ENCODE measurements around the gene CACNA2D2. TPM values are rescaled to one million over a fixed set of nuclear protein-coding genes. Genes with fewer than 3 reads are reported as not detected.

Gene CACNA2D2
- total RNA-seq, 2 experiments from 2014 or later: 0.56 to 1.1 TPM

DNA sequence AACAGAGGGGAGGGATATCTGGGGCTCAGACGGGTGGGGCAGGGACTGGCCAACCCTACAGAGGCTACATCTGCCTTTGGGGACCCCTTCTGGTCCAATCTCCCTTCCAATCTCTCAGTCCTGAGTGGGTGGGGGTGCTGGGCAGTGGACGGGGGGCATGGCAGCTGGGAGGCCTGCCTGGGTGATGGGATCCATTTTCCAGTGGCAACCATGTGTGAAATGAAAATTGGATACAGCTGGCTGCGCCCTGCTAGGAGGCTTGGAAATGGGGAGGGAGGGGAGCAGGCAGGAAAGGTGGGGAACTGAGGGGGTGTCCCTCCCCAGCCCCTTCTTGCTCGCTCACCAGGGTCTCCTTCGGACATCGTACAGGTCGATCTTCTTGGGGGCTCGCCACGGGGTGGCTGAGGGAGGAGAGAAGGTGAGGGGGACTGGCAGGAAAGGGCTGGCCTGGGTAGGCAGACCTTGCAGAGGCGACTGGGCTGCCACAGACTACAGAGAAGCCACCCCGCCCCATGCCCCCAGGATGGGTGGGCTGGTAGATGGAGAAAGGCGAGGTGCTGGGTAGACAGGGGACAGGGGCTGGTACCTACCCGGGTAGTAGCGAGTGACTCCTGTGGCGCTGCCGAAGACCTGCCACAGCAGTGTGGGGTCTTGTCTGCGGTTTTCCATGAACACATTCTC, 122.9 kb downstream of the CACNA2D2 start:
- H3K9me3 Mint-ChIP-seq (ENCODE audit: low read depth): no peaks in the 10 kb centered on the region
- no peak for DNase-seq
- H3K27ac Mint-ChIP-seq: no peak overlapping the region

DNA sequence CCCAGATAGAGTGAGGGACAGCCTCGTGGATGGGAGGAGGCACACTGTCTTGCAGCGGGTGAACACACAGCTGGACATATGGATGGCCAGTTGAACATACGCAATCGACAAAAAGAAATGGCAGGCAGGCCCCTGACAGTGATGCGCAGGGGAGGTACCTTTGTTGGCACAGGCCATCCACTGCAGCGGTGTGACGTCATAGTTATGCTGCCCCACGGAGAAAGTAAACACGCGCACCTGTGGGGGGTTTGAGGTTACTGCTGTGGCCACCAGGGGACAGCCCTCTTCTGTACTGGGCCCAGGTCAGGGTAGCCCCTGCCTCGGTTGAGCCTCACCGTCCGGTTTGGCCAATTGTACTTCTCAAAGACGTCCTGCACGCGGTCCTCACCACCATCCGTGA, 124.7 kb downstream of the CACNA2D2 start:
- Mint-ChIP-seq H3K4me3 (no peak overlapping the region), H3K4me1 (no peaks in the 10 kb centered on the region), H3K9me3 (ENCODE audit: low read depth) (no peaks in the 10 kb centered on the region), H3K27ac (no peak overlapping the region), H3K27me3 (no peaks in the 10 kb centered on the region), H3K36me3 (no peaks in the 10 kb centered on the region)
- no peak for ATAC-seq
- DNase-seq: no peak
- CTCF ChIA-PET: no interaction called here

More for the DNA sequence above, 122.9 kb downstream of the CACNA2D2 start:
- no peaks in the 10 kb centered on the region for H3K4me1 Mint-ChIP-seq
- CTCF ChIA-PET: interaction anchor here (0.6 kb wide), 1 partner anchor 162 kb away, joined by 3 read pairs; no protein-coding TSS in a partner anchor
- H3K4me3 Mint-ChIP-seq: no peak overlapping the region
- no peak for ATAC-seq
- no peaks in the 10 kb centered on the region for H3K36me3 Mint-ChIP-seq
- no peaks in the 10 kb centered on the region for H3K27me3 Mint-ChIP-seq

DNA sequence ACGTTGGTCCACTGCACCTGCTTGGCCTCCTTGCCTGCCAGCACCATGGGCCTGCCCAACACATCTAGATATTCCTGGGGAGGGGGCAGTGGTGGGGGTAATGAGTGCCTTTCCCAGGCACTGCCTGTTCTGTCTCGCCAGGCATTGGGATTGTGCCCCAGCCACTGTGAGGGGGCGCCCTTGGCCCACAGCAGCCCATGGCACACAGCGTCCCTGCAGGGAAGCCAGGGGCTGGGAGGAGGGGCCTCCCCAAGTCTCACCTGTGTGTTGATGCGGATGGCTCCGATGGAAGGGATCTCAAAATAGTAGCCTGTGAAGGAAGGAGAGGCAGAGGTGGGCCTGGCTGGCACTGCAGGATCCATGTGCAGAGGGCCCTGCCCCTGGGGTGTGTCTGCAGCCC, 125.4 kb downstream of the CACNA2D2 start:
- ATAC-seq (no peak), DNase-seq (no peak)
- H3K9me3 Mint-ChIP-seq (ENCODE audit: low read depth): no peaks in the 10 kb centered on the region
- H3K4me3 Mint-ChIP-seq: no peak overlapping the region
- no peak overlapping the region for H3K27ac Mint-ChIP-seq
- H3K4me1 Mint-ChIP-seq: no peaks in the 10 kb centered on the region
- H3K36me3 Mint-ChIP-seq: no peaks in the 10 kb centered on the region
- H3K27me3 Mint-ChIP-seq: no peaks in the 10 kb centered on the region
- CTCF ChIA-PET: no interaction called here

DNA sequence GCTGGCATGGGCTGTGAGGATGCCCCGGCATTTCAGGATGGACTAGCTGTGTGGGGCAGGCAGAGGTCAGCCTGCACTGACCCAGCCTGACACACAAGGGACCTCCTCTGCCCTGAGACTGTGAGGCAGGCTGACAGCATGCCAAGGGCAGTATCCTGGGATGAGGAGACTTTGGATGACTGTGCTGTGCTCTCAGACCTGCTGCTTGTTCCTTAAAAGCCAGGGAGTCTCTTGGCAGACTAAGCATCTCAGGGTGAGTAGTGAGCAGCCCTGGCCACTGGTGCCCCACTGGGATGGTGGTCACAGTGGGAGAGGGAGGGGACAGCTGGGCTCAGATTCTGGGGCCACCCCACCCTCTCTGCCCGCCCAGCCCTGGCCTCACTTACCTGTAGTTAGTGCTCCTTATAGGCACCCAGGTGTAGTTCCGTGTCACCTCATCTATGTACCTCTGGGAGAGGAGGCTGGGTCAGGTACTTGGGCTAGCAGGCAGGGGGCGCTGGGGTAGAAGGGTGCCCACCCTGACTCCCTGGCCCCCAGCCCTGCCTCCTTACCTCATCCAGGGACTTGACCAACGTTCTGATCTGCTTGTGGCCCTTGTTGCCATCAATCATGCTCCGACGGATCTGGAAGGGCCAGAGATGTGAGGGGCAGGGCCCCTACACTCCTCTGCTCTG, 128.0 kb downstream of the CACNA2D2 start:
- CTCF ChIA-PET: no interaction called here
- Mint-ChIP-seq H3K27ac (no peak overlapping the region), H3K27me3 (no peaks in the 10 kb centered on the region), H3K4me3 (no peak overlapping the region), H3K9me3 (ENCODE audit: low read depth) (no peaks in the 10 kb centered on the region), H3K4me1 (no peaks in the 10 kb centered on the region), H3K36me3 (no peaks in the 10 kb centered on the region)
- ATAC-seq (no peak), DNase-seq (no peak)

DNA sequence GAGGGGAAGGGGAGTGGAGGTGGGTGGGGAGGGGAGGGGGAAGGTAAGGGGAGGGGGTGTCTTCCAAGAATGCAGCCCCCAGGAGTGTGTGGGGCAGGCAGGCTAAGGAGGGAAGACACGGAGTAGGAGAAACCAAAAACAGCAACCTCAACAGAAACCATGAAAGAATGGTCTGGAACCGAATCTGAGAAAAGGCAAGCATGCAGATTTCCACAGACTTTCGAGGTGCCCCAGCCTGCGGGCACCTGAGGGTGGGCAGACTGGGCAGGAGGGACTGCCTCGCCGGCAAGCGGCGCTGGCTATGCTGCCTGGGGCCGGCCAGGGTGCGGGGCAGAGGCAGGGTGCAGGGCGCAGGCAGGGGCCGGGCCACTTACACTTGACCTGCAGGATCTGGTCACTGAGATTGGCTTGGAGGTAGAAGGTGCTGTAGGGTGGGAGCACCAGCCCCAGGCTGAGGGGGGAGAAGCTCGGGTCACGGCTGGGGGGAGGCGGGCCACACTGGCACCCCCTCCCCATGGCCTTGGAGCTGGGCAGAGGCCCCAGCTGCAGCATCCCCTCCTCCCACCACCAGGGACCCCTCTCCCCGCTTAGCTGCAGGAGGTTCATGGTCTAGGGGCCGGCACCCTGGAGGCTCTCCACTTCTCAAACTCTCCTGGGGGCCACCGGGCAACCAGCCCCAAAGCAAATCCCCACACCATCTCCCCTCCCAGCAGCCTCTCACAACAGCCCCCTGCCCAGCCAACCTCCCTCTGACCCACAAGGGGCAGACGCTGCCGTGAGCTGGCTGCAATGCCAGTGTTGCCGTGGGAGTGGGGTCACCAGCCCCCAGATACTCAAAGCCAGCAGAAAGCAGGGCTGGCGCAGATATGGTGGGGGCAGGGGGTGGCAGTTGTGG, 128.8 kb downstream of the CACNA2D2 start:
- Mint-ChIP-seq H3K27me3 (no peaks in the 10 kb centered on the region), H3K36me3 (no peaks in the 10 kb centered on the region), H3K9me3 (ENCODE audit: low read depth) (no peaks in the 10 kb centered on the region), H3K4me3 (no peak overlapping the region), H3K27ac (no peak overlapping the region), H3K4me1 (no peaks in the 10 kb centered on the region)
- DNase-seq: no peak
- CTCF ChIA-PET: no interaction called here
- no peak for ATAC-seq

DNA sequence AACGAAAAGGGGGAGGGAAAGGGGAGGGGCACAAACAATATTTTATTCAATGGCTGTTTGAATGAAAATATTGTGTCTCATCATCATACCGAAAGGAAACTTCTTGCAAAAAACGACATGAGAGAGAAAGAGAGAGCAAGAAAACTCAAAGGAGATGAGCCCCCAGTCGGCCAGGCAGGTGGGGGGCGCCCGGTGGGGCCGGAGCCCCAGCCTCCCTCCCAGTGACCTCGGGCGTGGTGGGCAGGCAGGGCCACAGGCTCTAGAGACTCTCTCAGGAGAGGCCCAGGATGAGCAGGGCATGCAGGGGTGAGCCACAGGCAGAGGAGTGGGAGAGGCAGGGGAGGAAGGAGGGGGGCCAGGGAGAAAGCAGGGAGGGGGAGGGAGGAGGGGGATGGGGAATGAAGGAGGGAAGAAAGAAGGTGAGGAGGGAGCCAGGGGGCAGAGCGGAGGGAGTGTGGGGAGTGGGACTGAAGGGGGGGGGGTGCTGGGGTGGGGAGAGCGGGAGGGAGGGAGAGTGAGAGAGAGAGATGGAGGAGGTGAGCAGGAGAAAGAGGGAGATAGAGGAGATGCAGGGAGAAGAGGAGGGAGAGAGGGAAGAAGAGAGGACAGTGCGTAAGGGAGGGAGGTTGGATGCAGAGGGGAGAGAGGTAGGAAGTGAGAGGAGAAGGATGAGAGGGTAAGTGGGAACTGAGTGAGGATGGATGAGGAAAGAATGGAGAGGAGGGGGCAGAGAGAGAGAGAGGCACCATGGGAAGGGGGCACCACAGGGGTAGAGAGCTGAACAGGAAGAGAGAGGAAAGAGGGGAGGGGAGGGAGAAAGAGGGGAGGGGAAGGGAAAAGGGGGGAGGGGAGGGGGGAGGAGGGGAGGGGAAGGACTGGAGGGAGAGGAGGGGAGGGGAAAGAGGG, 130.0 kb downstream of the CACNA2D2 start:
- no peak overlapping the region for H3K4me3 Mint-ChIP-seq
- CTCF ChIA-PET: no interaction called here

DNA sequence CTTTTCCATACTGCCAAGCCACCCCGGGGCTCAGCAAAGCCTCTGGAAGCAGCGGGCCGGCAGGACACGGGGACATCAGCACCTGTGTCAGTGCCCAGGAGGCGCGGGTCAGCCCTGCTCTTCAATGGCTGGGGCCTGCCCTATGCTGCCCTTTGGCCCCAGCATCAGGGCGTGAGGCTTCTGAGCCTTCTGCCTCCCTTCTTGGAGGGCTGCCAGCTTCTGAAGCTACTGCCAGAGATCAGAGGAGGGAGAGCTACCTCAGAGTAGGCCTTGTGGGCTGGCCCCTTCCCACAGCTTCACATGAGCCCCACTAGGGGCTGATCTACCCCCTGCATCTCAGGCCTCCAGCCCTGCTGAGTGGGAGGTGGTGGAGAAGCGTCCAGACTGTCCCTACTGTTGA, 131.1 kb downstream of the CACNA2D2 start:
- Mint-ChIP-seq H3K4me3 (no peak overlapping the region), H3K4me1 (no peaks in the 10 kb centered on the region), H3K27me3 (no peaks in the 10 kb centered on the region), H3K27ac (no peak overlapping the region), H3K36me3 (no peaks in the 10 kb centered on the region), H3K9me3 (ENCODE audit: low read depth) (no peaks in the 10 kb centered on the region)
- CTCF ChIA-PET: no interaction called here
- DNase-seq: no peak
- ATAC-seq: no peak

More for the DNA sequence above, 130.0 kb downstream of the CACNA2D2 start:
- Mint-ChIP-seq H3K4me1 (no peaks in the 10 kb centered on the region), H3K36me3 (no peaks in the 10 kb centered on the region), H3K27ac (no peak overlapping the region), H3K27me3 (no peaks in the 10 kb centered on the region), H3K9me3 (ENCODE audit: low read depth) (no peaks in the 10 kb centered on the region)
- no peak for DNase-seq
- ATAC-seq: no peak

DNA sequence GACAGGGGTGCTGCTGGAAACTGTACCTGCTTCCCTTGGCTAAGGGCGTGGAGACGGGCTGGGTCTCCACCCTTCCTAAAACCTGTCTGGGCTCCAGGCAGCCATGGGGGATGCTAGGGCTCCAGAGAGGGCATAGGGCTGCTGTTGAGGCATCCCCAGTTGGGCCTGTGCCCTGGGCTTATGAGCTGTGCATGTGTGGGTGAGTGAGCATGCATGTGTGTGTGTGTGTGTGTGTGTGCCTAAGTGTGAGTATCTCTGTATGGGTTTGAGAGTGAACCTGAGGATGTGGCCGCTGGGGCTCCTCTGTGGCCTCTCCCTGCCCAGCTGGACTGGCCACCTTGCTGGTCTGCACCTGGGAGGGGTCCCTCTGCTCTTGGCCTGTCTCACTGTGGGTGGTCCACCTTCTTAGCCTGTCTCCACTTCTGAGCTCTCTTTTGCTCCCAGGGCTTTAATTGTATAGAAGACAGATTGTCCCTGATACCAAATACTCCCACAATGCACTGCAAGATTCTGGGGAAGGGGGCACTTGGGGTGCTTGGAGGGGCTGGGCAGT, 132.2 kb downstream of the CACNA2D2 start:
- CTCF ChIA-PET: interaction anchor here (0.8 to 2.0 kb wide), 2 partner anchors 153 to 171 kb away, joined by 3 to 9 read pairs; no protein-coding TSS in a partner anchor
- no peak for ATAC-seq
- Mint-ChIP-seq H3K27ac (no peak overlapping the region), H3K27me3 (no peaks in the 10 kb centered on the region), H3K36me3 (no peaks in the 10 kb centered on the region), H3K4me1 (no peaks in the 10 kb centered on the region), H3K9me3 (ENCODE audit: low read depth) (no peaks in the 10 kb centered on the region), H3K4me3 (no peak overlapping the region)
- DNase-seq: no peak

DNA sequence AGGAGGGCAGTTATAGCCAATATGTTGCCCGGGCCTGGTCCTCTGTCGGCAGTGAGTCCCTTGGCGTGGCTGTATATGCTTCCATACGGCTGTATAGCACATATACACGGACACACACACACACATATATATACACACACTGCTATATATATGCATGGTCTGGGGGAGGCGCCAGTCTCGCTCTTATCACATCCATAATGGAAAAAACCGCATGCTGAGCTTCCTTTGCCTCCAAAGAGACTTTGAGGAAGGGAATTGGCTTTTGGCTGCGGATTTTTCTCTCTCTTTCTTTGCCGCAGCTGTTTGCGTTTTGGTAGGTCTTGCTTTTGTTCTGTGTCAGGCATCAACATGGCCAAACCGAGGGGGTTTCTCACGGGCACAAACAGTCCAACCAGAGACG, 132.8 kb downstream of the CACNA2D2 start:
- H3K4me3 Mint-ChIP-seq: no peak overlapping the region
- peaks cover 2% of the 10 kb centered on the region for H3K4me1 Mint-ChIP-seq
- ATAC-seq (no peak), DNase-seq (no peak)
- H3K36me3 Mint-ChIP-seq: no peaks in the 10 kb centered on the region
- H3K9me3 Mint-ChIP-seq (ENCODE audit: low read depth): no peaks in the 10 kb centered on the region
- no peaks in the 10 kb centered on the region for H3K27me3 Mint-ChIP-seq
- CTCF ChIA-PET: interaction anchor here (0.8 to 2.0 kb wide), 2 partner anchors 153 to 172 kb away, joined by 3 to 9 read pairs; no protein-coding TSS in a partner anchor
- no peak overlapping the region for H3K27ac Mint-ChIP-seq

DNA sequence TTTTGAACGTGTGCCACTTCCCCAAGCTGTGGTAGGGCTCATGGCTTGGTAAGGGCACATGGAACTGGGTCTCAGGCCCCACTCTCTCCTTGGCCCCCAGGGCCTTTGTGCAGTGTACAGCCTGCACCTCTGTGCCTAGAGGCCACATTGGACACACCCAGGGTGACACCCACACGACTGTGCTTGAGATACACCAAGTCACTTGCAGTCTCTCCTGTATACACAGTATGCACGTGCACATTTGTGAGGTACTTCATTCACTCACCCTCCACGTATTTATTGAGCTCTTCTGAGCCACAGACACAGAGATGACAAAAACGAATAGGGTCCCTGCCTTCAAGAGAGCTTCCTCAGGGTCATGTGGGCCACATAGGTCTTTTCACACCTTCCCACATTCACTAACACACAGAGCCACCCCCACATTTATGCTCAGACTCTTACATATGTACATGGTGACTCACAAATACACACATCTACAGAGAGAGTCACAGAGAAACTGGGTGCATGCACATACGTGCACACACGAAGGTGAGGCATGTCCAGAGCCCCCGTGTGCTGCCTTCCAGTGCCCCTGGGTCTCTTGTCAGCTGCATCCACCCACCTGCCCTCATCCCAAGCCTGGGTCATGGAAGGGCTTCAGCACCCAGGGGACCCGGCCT, 134.3 kb downstream of the CACNA2D2 start:
- DNase-seq: no peak
- Mint-ChIP-seq H3K36me3 (no peaks in the 10 kb centered on the region), H3K9me3 (ENCODE audit: low read depth) (no peaks in the 10 kb centered on the region), H3K27me3 (no peaks in the 10 kb centered on the region), H3K4me1 (peaks cover 4% of the 10 kb centered on the region), H3K27ac (no peak overlapping the region), H3K4me3 (no peak overlapping the region)
- ATAC-seq: no peak
- CTCF ChIA-PET: no interaction called here

DNA sequence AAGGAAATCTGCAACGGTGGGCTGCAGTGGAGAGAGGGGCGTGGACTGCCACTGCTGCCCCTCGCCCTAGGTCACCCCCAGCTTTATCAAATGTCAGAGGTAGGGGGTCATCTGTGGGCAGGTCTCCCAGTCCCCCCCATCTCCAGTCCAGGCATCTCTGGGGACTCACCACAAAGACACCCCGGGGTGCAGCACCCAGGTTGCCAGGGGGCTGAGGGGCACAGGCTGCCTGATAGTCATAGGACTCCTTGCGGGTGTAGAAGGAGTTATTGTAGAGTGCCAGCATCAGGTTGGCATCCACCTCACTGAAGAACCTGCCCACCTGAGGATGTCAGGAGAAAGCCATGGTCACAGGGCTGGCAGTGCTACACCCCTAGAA, 137.6 kb downstream of the CACNA2D2 start:
- peaks cover 4% of the 10 kb centered on the region for H3K4me1 Mint-ChIP-seq
- peak overlapping the region; percentile 75 for H3K4me3 Mint-ChIP-seq
- CTCF ChIA-PET: interaction anchor here (0.9 to 1.5 kb wide), 5 partner anchors 19 to 177 kb away, joined by 3 to 4 read pairs (median 4); partner anchors contain the start of gene ZMYND10
- ATAC-seq (no peak), DNase-seq (no peak)
- H3K9me3 Mint-ChIP-seq (ENCODE audit: low read depth): no peaks in the 10 kb centered on the region
- H3K36me3 Mint-ChIP-seq: no peaks in the 10 kb centered on the region
- H3K27me3 Mint-ChIP-seq: no peaks in the 10 kb centered on the region
- H3K27ac Mint-ChIP-seq: peak overlapping the region; percentile 79

All from activated CD8-positive, alpha-beta memory T cell treated with anti-CD3 and anti-CD28 coated beads, Interleukin-2, amount 10 ng/mL, durations not matched to agents 7 days and 5 days (primary cell).